Measurements from ENCODE around the gene REEP5. TPM values are rescaled to one million over a fixed set of nuclear protein-coding genes. Genes with fewer than 3 reads are reported as not detected.

REEP5 gene
- total and polyA plus RNA-seq, 9 of the 15 experiments (the other 6 are each of a cell fraction or from before 2014, with no cell fraction given): 14.7 to 102 (median 36.0) TPM

DNA sequence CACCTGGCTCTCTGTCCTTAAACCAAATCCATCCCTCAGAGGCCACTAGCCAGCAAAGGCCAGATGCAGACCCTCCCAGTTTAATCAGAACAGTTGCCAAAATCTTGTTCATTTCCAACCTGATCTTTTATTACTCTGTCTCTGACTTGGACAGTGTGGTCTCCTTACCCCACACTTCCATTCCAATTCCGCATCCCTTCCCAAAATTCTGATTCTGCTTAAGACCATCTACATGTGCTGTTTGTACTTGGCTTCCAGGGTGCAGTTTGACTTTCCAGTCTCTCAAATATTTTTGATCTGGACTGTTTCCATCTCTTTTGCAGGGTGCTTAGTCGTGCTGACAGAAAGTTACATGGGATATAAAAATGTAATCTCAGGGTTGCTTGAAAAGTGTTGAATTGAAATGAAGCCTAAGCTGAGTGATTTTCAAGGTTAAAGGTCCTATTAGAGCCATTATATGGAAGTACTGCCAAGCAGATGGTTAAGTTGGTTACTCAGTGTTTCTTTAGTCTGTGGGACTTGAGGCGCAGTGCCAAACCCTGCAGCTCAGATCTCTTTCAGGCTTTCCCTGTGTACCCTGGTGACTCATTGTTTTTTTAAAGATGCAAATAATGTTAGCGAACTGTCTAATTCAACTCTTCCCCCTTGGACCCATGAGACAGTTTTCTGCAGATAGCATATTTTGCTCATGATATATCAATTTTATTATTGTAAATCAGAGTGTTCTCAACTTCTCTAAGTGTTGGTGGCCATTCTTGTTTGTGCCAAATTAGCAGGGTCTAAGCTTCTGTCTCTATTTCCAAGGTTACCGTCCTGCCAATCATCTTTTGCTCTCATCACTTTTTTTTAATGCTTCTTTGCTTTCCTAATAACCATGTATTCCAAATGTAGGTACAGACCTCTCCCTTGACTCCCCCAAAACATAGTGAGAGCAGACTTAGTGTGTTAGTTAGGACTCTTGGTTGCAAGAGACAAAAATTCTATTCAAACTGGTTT, 36.4 kb upstream of the REEP5 start (continued):
- TF ChIP-seq, protein P1, sequence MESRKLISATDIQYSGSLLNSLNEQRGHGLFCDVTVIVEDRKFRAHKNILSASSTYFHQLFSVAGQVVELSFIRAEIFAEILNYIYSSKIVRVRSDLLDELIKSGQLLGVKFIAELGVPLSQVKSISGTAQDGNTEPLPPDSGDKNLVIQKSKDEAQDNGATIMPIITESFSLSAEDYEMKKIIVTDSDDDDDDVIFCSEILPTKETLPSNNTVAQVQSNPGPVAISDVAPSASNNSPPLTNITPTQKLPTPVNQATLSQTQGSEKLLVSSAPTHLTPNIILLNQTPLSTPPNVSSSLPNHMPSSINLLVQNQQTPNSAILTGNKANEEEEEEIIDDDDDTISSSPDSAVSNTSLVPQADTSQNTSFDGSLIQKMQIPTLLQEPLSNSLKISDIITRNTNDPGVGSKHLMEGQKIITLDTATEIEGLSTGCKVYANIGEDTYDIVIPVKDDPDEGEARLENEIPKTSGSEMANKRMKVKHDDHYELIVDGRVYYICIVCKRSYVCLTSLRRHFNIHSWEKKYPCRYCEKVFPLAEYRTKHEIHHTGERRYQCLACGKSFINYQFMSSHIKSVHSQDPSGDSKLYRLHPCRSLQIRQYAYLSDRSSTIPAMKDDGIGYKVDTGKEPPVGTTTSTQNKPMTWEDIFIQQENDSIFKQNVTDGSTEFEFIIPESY (CRISPR knock-in tag; IDR thresholded peaks at IDR 0.05): no peak
- TF ChIP-seq, protein P2, sequence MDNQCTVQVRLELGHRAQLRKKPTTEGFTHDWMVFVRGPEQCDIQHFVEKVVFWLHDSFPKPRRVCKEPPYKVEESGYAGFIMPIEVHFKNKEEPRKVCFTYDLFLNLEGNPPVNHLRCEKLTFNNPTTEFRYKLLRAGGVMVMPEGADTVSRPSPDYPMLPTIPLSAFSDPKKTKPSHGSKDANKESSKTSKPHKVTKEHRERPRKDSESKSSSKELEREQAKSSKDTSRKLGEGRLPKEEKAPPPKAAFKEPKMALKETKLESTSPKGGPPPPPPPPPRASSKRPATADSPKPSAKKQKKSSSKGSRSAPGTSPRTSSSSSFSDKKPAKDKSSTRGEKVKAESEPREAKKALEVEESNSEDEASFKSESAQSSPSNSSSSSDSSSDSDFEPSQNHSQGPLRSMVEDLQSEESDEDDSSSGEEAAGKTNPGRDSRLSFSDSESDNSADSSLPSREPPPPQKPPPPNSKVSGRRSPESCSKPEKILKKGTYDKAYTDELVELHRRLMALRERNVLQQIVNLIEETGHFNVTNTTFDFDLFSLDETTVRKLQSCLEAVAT (IDR thresholded peaks at IDR 0.05): no peak
- TF ChIP-seq FOSL1 (tag; conservative IDR thresholded peaks at IDR 0.05): peak; percentile 82
- TF ChIP-seq ZFX (CRISPR knock-in tag; IDR thresholded peaks at IDR 0.05): no peak
- peak; percentile 48; the same call in 1 of the 2 replicates for TF ChIP-seq SMARCE1 (IDR thresholded peaks at IDR 0.05)
- TF ChIP-seq BMI1 (IDR thresholded peaks at IDR 0.05; ENCODE audit: low read length): no peak
- TF ChIP-seq C11orf30 (IDR thresholded peaks at IDR 0.05; ENCODE audit: low read depth): peak; percentile 24; the same call in 1 of the 2 replicates
- 0 out of 2 replicates have a peak, but pooled peaks have one; percentile 4 for TF ChIP-seq ZNF384 (IDR thresholded peaks at IDR 0.05; ENCODE audit: low read depth, low read length)
- no peak for TF ChIP-seq BHLHE40 (IDR thresholded peaks at IDR 0.05; ENCODE audit: low read length)
- TF ChIP-seq, protein P3, sequence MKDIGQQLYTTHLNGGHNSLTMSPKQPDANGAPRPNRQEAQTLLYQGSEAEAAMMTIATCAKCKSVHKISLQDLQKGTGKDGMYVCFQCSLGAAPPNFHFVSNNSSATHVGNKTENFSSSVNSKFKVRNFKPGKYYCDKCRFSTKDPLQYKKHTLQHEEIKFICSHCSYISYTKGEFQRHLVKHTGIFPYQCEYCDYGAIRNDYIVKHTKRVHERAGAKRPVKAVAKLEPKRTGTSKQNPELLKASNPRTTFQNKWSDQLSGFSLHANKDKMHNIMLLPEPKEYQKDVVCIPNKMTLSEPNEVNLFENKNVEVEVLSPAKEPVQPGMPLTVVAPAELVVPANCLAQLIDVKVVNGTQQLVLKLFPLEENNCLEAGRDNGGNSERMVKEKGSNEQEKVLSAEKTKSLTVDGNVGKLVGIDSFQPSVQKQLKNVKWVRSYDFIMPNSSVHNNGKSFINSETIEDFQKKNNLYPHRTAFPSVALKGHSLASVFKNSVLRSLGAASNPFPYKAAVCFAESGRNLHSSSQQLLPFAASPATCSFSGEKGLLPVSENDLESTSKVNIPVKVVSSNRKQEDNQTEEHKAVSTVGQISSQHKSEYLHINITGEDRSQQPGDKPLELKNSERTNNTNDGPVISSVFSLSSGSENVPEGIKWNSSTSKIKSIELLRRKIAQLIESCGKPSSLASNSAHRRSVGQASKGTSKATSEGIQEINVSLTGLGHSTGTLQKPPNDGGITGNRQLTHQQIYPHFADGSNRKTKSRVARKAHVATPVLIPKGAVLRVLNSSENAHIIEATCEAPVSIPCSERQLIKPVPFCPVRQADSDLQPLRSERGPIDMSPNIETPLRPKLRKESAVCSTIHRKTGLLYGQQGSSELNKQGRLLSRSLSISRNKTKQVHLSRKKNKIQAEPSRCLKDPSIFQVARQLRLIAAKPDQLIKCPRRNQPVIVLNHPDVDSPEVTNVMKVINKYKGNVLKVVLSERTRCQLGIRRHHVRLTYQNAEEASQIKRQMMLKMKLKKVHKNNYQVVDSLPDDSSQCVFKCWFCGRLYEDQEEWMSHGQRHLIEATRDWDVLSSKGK (CRISPR knock-in tag; IDR thresholded peaks at IDR 0.05): no peak
- TF ChIP-seq, protein P4, sequence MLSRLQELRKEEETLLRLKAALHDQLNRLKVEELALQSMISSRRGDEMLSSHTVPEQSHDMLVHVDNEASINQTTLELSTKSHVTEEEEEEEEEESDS (CRISPR knock-in tag; IDR thresholded peaks at IDR 0.05): no peak
- no peak for TF ChIP-seq ZNF76 (CRISPR knock-in tag; IDR thresholded peaks at IDR 0.05; ENCODE audit: borderline replicate concordance)
- TF ChIP-seq PHF21A (IDR thresholded peaks at IDR 0.05; ENCODE audit: borderline replicate concordance, low read depth): no peak
- TF ChIP-seq JUND (IDR thresholded peaks at IDR 0.05; ENCODE audit: borderline replicate concordance, low read depth, low read length): peak; percentile 80
- peak; percentile 77; the same call in 1 of the 3 replicates for TF ChIP-seq JUND (tag; IDR thresholded peaks at IDR 0.05; ENCODE audit: borderline replicate concordance, low read depth, low read length)
- no peak for TF ChIP-seq NFIX (CRISPR knock-in tag; IDR thresholded peaks at IDR 0.05; ENCODE audit: low read depth)
- TF ChIP-seq JUN (IDR thresholded peaks at IDR 0.05; ENCODE audit: borderline replicate concordance, low read depth, low read length): peak; percentile 66
- TF ChIP-seq JUN (CRISPR knock-in tag; IDR thresholded peaks at IDR 0.05; ENCODE audit: borderline replicate concordance): no peak
- TF ChIP-seq BCOR (IDR thresholded peaks at IDR 0.05): no peak
- no peak for TF ChIP-seq NRF1 (conservative IDR thresholded peaks at IDR 0.05 in 1 of 2, IDR thresholded peaks at IDR 0.05 in 1 of 2)
- TF ChIP-seq ZNF232 (CRISPR knock-in tag; IDR thresholded peaks at IDR 0.05): no peak
- TF ChIP-seq DDX20 (tag; IDR thresholded peaks at IDR 0.05; ENCODE audit: low read depth): no peak
